Left renal cortex interstitium (tissue), 4 donors: ENCODE measurements around the gene MYRIP. TPM values are rescaled to one million over a fixed set of nuclear protein-coding genes. Genes with fewer than 3 reads are reported as not detected.
"Not testable (repeated sequence)": the region's sequence is repeated elsewhere in the genome, so short reads cannot be mapped to it uniquely, and the experiment has no call there.

ENCODE experiments used
- DNase-seq, 4 donors: peaks; one replicate each; pipeline ENCODE4 v3.0.0-alpha.2; 2013; ENCODE audit warnings: low read depth in 4 of 4, low spot score in 2 of 4, missing footprints in 1 of 4
- polyA plus RNA-seq, 4 donors: library from polyadenylated mRNA; unstranded; fragments of 120-200 nt; gene quantifications; one replicate each; pipeline ENCODE4 v1.2.1, GENCODE V29; 2013; ENCODE audit not compliant: insufficient read length in 4 of 4

Gene MYRIP
- polyA plus RNA-seq, 4 donors, result 1.9 to 2.4 (median 1.9) TPM

- DNase-seq, result no peak
Measured at GRCh38 chr3:40116478-40117177, 307.2 kb downstream of the MYRIP start.

- no peak for DNase-seq
Measured at GRCh38 chr3:40118091-40118490, 308.7 kb downstream of the MYRIP start.

GRCh38 chr3:40120067-40120692 lies 310.8 kb downstream of the MYRIP start:
- no peak for DNase-seq

DNA sequence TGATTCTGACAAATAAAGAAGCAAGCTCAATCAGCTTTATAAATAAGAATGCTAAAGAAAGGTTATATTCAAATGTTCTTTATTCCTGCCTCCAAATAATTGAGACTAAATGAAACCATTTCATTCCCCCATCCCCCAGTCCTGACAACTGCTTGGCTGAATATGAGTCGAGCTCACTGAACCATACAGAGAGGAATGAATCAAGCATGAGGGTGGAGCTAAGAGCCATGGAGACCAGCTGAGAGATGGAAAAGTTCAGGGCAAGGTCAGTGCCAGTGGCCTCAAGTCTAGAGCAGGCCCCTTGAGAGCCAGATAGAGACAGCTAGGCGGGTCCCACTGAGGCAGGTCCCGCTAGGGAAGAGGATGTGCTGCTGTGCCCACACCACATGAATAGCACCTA lies 311.4 kb downstream of the MYRIP start:
- peak; percentile 19 to 62 (median 26) for DNase-seq

DNA sequence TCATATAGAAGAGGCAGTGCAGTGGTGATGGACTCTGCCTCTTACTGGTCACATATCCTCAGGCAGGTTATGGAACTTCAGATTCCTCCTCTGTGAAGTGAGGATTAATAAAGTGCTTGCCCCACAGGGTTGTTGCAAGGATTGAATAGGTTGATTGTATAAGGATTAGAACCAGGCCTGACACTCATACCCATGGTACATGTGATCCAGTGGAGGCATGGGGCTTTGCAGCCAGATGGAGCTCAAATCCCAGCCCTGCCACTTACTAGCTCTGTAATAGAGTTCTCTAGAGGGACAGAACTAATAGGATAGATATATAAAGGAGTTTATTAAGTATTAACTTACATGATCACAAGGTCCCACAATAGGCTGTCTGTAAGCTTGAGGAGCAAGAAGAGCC lies 315.5 kb downstream of the MYRIP start:
- no peak for DNase-seq

DNA sequence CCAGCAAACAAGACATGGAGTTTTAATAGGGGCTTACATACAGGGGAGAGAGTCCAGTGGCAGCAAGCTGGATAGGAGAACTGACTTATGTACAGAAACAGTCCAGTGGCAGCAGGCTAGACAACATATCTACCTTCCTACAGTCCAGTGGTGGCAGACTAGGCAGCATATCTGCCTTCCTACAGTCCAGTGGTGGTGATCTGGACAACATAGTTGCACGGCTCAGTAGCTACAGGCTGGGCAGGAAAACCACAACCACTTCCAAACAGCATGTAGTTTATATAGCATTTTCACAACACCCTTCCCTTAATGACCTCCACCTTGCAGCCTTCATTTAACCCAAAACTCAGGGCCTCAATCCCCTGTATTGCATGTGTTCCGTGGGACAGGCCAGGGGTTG lies 318.8 kb downstream of the MYRIP start:
- DNase-seq, result no peak

DNA sequence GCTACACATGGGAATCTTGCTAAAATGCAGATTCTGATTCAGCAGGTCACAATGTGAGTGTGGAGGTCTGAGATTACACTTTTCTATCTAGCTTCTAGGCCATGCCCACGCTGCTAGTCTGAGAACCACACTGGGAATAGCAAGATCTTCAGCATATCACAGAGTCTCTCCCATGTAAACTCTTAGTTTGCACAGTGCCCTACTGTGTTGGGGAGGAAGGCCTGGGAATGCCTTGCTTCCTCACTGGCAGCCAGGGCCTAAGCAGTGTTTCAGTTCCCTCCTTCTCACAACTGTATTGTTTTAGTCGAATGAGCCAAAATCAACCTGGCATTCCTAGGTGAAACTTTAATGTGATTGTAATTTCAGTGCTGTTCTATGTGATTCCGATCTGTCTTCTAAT lies 320.1 kb downstream of the MYRIP start:
- DNase-seq, result no peak

GRCh38 chr3:40129981-40130380 lies 320.6 kb downstream of the MYRIP start:
- no peak for DNase-seq

DNA sequence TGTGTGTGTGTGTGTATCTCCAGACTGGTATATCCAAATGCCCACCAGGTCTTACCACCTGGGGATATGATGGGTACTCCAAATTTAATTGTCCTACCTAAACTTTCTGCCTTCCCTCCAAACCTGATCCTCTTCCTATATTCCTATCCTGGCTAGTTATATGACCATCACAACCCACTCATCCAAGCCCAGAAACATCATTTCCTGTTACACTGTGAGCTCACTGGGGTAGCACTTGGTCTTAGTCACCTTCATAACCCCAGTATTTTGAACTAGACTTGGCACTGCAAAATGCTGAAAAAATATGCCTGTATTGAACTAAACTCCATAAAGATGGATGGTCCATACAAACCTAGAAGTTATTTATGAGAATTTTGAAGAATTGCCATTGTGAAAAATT lies 321.3 kb downstream of the MYRIP start:
- DNase-seq, result no peak

DNA sequence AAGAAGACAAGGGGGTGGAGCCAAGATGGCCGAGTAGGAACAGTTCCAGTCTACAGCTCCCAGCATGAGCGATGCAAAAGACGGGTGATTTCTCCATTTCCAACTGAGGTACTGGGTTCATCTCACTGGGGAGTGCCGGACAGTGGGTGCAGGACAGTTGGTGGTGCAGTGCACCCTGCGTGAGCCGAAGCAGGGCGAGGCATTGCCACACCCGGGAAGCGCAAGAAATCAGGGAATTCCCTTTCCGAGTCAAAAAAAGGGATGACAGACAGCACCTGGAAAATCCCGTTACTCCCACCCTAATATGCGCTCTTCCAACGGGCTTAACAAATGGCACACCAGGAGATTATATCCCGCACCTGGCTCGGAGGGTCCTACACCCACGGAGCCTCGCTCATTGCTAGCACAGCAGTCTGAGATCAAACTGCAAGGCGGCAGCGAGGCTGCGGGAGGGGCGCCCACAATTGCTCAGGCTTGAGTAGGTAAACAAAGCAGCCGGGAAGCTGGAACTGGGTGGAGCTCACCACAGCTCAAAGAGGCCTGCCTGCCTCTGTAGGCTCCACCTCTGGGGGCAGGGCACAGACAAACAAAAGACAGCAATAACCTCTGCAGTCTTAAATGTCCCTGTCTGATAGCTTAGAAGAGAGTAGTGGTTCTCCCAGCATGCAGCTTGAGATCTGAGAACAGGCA lies 324.6 kb downstream of the MYRIP start:
- not testable (repeated sequence) for DNase-seq

DNA sequence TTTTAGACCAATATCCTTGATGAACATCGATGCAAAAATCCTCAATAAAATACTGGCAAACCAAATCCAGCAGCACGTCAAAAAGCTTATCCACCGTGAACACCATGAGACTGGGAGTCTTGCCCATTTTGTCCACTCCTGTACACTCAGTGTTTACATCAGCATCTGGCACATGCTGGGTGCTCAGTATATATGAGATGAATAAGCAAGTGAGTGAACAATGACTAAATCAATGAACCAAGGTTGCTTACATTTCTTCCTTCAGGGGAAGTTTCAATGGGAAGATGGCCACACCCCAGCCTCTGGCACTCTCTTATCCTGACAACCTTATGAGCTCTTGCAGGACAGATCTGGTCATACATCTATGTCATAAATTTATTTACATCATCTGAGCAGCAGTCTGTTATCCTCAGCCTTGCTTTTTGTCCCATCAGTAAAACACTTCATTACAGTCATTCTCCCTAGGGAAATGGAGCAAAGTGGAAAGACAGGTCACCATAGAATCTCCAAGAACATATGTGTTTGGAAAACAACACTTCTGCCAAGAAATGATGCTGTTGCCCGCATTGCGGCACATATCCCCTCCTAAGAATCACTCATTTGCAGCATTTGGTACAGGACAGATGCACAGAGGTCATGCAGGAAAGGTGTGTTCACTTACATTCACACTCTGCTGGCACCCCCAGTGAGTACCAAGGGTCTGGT lies 328.3 kb downstream of the MYRIP start:
- DNase-seq, result no peak

GRCh38 chr3:40143283-40144090 lies 334.1 kb downstream of the MYRIP start:
- DNase-seq, result no peak

DNA sequence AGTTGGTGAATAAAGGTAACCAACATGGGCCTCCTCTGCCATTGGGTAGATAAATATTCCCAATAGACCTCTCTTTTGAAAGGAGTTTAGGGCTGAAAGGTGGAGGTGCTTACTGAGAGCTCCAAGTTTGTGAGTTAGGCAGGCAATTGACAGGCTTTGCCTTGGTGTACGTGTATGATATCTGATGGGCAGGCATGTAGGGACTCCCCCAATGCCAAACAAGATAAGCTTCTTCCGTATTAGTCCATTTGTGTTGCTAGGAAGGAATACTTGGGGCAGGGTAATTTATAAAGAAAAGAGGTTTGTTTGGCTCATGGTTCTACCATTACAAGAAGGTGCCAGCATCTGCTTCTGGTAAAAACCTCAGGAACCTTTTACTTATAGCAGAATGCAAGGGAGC lies 339.4 kb downstream of the MYRIP start:
- no peak for DNase-seq

DNA sequence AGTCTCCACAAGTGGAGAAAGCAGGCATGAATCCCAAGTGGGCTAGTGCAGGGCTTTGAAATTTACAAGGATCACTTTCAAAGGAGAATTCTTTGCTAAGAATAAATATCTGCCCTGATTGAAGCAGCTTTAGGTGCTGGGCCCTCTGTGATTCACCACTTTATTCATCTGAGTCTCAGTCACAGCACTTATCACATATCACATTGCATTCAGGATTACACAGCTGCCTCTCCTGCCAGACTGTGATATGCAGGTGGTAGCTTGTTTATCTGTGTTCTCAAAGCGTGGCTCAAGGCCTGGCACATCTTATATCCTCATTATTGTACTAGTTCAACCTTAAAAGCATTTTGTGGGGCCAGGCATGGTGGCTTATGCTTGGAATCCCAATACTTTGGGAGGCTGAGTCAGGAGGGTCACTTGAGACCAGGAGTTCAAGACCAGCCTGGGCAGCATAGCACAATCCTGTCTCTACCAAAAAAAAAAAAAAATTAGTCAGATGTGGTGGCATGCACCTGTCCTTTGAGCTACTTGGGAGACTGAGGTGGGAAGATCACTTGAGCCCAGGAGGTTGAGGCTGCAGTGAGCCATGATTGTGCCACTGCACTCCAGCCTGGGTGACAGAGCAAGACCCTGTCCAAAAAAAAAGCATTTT lies 343.2 kb downstream of the MYRIP start:
- DNase-seq, result no peak

DNA sequence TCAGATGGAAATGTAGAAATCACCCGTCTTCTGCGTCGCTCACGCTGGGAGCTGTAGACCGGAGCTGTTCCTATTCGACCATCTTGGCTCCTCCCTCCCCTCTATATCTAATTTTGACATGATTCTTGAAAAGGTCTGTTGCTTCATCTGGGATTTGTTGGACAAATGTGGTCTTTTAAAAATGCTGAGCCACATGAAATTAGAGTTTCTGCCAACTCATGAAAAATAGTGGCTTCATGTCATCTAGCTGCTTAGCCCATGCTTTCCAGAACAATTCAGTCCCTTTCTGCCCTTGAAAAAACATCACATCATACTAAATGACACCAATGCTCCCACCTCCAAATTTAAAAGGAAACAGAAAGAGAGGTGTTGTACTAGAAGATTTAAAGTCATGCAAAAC lies 351.5 kb downstream of the MYRIP start:
- DNase-seq, result no peak

DNA sequence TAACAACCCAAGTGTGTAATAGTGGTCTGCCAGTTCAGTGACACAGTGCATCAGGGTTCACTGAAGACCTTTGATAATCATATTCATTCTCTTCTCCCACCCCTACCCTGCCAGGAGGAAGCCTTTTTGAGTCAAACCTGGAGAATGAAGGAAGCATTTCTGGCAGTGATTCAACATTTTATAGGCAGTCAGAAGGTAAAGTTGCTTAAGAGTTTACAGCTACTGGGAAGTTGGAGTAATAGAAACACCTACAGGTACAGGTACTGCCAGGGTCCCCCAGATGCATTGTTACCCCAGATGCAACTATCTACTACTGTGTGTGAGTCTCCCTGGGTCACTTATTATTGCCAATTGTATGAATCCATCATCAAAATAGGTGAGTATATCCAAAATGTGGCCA lies 353.2 kb downstream of the MYRIP start:
- DNase-seq, result no peak

DNA sequence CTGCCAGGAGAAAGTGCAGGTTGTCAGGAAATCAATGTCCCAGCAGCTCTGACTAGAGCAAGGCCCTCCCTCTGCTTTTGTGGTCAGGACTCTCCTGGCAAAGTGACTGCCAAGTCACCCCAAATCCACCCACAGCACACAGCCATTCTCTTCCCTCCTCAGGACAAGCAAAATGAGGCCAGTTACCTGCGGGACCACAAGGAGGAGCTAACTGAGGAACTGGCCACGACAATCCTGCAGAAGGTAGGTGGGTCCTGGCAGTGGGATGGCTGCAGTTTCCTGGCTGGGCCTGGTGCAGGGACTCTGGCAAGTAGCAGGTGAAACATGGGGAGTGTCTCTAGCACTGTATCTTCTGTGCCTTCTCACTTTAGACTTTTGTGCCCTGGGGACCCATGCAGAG lies 357.6 kb downstream of the MYRIP start:
- no peak for DNase-seq

DNA sequence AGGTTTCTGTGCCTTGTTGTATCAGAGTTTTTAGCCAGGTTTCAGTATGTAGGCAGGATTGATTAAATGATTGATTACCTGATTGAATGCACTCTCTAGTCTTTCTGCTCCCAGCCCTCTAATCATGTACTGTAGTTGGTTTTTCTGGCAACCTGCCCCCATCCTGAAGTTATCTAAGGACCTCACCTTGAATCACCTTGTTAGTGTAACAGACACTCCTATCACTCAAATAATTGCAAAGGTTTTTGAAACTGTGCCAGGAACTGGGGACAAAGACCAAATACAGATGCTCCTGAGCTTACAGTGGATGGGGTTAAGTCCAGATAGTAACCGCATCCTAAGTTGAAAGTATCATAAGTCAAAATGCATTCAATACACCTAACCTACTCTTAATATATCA lies 358.5 kb downstream of the MYRIP start:
- no peak for DNase-seq

GRCh38 chr3:40169983-40170382 lies 360.6 kb downstream of the MYRIP start:
- DNase-seq, result no peak

DNA sequence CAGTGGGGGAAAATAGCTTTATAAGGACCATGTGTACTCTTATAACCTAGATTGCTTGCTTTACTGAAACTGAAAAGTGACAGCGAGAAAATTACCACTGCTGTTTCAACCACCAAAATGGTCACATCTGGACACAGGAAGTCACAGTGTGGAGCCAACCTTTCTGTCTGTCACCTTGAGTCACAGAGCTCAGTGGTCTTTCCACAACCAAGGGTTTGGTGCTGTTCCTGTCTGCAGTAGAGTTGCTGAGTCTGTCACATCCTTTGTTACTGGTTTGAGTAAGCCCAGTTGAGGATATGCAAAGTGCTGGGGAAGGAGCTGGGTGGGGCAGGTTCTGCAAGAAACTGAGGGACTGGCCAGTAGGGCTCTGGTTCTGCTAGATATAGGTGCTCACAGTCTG lies 361.0 kb downstream of the MYRIP start:
- DNase-seq, result no peak
